NCI-H1930 (cell line): ENCODE data around the gene FAM234B.
"Not testable (repeated sequence)": the region's sequence is repeated elsewhere in the genome, so short reads cannot be mapped to it uniquely, and the experiment has no call there.

Source experiments
- DNase-seq, 2 experiments: peaks; one replicate each; lab custom pipeline; 2025; lab: John Stamatoyannopoulos, UW

FAM234B gene

GRCh38 chr12:13023811-13024530 is 20.2 kb upstream of the FAM234B start:
- no peak for DNase-seq

- no peak for DNase-seq
These were observed 19.7 kb upstream of the FAM234B start for GRCh38 chr12:13024531-13024916.

GRCh38 chr12:13026286-13026685 is 17.9 kb upstream of the FAM234B start:
- DNase-seq, result no peak

- DNase-seq, result no peak
These were observed 17.1 kb upstream of the FAM234B start for GRCh38 chr12:13027032-13027431.

- no peak for DNase-seq
These were observed 16.7 kb upstream of the FAM234B start for GRCh38 chr12:13027508-13027907.

GRCh38 chr12:13028825-13029570 is 15.2 kb upstream of the FAM234B start:
- DNase-seq, result no peak

GRCh38 chr12:13030541-13031291 is 13.5 kb upstream of the FAM234B start:
- no peak for DNase-seq

GRCh38 chr12:13032164-13032563 is 12.0 kb upstream of the FAM234B start:
- DNase-seq, result no peak

- DNase-seq, result no peak
These were observed 10.7 kb upstream of the FAM234B start for GRCh38 chr12:13033476-13033875.

- DNase-seq, result not testable (repeated sequence)
These were observed 8.8 kb upstream of the FAM234B start for GRCh38 chr12:13035335-13035734.

- DNase-seq, result no peak
These were observed 7.3 kb upstream of the FAM234B start for GRCh38 chr12:13036881-13037280.

GRCh38 chr12:13038491-13039161 is 5.6 kb upstream of the FAM234B start:
- DNase-seq, result no peak

- DNase-seq, result no peak
These were observed 4.7 kb upstream of the FAM234B start for GRCh38 chr12:13039328-13039956.

- DNase-seq, result no peak
These were observed 3.0 kb upstream of the FAM234B start for GRCh38 chr12:13041224-13041623.

GRCh38 chr12:13042666-13043230 is 1.4 kb upstream of the FAM234B start:
- DNase-seq, result no peak

- DNase-seq, result no peak
These were observed 722 bp downstream of the FAM234B start for GRCh38 chr12:13044906-13045299.

- DNase-seq, result no peak
These were observed 1.6 kb downstream of the FAM234B start for GRCh38 chr12:13045816-13046215.

- no peak for DNase-seq
These were observed 2.8 kb downstream of the FAM234B start for GRCh38 chr12:13046964-13047363.

GRCh38 chr12:13049816-13050215 is 5.6 kb downstream of the FAM234B start:
- no peak for DNase-seq

- DNase-seq, result no peak
These were observed 8.2 kb downstream of the FAM234B start for GRCh38 chr12:13052421-13052820.

GRCh38 chr12:13053617-13054016 is 9.4 kb downstream of the FAM234B start:
- not testable (repeated sequence) for DNase-seq
